Gastroesophageal sphincter (tissue), 3 donors: ENCODE results near the gene ZNF837.

Source experiments
- CTCF ChIP-seq, 4 experiments: fragments of 200-600 bp in 2 of 4; fragments of 450-650 bp in 2 of 4; sonication (generic) in 1 of 4; IDR thresholded peaks; one replicate each; pipeline ENCODE4 v1.5.1; 2017 to 2019; ENCODE audit warnings: antibody characterized with exemption in 4 of 4, mild to moderate bottlenecking in 2 of 4, moderate library complexity in 2 of 4
- EP300 ChIP-seq: sonication (generic); formaldehyde crosslinking; IDR thresholded peaks from one replicate; pipeline ENCODE4 v1.6.1; 2017; ENCODE audit warnings: antibody characterized with exemption, mild to moderate bottlenecking
- POLR2A ChIP-seq, 2 donors: fragments of 450-650 bp; IDR thresholded peaks; one replicate each; pipeline ENCODE4 v1.6.1; 2017; ENCODE audit warnings: antibody characterized with exemption in 2 of 2, mild to moderate bottlenecking in 2 of 2, moderate library complexity in 1 of 2
- POLR2AphosphoS5 ChIP-seq: sonication (generic); formaldehyde crosslinking; IDR thresholded peaks from one replicate; pipeline ENCODE4 v1.6.1; 2017; ENCODE audit warnings: antibody characterized with exemption

GRCh38 chr19:58400316-58400915, 19.6 kb upstream of the ZNF837 start:
- TF ChIP-seq CTCF (IDR thresholded peaks at IDR 0.05) = no peak
- no peak for TF ChIP-seq POLR2A (IDR thresholded peaks at IDR 0.05)
- TF ChIP-seq POLR2AphosphoS5 = no peak
- no peak for TF ChIP-seq EP300
